Measurements from ENCODE around the gene GRM1.

GRM1 gene

GRCh38 chr6:146106532-146106931 lies 77.7 kb downstream of the GRM1 start:
- H3K9me3 ChIP-seq (ENCODE audit: insufficient read depth, low read depth, low read length), result no peaks in the 10 kb centered on the region
- H3K36me3 ChIP-seq (ENCODE audit: insufficient read depth, low read length), result no peaks in the 10 kb centered on the region
- no peaks in the 10 kb centered on the region for H4K20me1 ChIP-seq (ENCODE audit: insufficient read depth, low read length, poor library complexity, severe bottlenecking)
- no peak overlapping the region for H3K4me3 ChIP-seq (ENCODE audit: low read length, poor library complexity, severe bottlenecking)
- TF ChIP-seq EZH2phosphoT487 (IDR thresholded peaks at IDR 0.05; ENCODE audit: borderline replicate concordance) (no peak), CTCF (conservative IDR thresholded peaks at IDR 0.05; ENCODE audit: low read length) (no peak)
- H3F3A ChIP-seq (ENCODE audit: low read depth), result no peaks in the 10 kb centered on the region
- no peak overlapping the region for H3K9ac ChIP-seq (ENCODE audit: low read depth, low read length, poor library complexity, severe bottlenecking)
- H3K9me2 ChIP-seq (replicated peaks; ENCODE audit: low read depth, low read length), result no peaks in the 10 kb centered on the region
- no peak overlapping the region for H2AFZ ChIP-seq (ENCODE audit: low read length)
- no peaks in the 10 kb centered on the region for H3K79me2 ChIP-seq (ENCODE audit: insufficient read depth, low read length)
- no peak overlapping the region for H3K4me2 ChIP-seq (ENCODE audit: low read depth, low read length, poor library complexity, severe bottlenecking)
- no peaks in the 10 kb centered on the region for H3K4me1 ChIP-seq (ENCODE audit: insufficient read depth, low read length, poor library complexity, severe bottlenecking)
- no peaks in the 10 kb centered on the region for H3K27me3 ChIP-seq (ENCODE audit: insufficient read depth, low read length, poor library complexity, severe bottlenecking)

DNA sequence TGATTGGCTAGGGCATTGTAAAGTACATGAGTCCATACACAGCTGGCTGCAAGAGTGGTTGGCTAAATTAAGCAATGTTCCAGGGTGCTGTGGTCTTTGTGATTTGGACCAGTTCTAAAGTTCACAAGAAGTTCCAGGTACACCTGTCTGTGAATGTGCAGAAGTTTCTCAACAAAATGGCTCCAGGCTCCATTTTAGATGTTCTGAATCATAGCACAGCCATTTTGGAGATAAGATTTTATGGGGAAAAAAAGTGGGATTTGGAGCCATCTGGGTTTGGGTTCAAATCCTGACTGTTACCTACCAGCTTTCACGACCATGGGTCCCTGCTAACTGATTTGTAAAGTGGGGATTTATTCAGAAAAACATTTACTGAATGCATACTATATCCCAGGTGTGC lies 82.1 kb downstream of the GRM1 start:
- no peaks in the 10 kb centered on the region for H3K27me3 ChIP-seq (ENCODE audit: insufficient read depth, low read length, poor library complexity, severe bottlenecking)
- no peaks in the 10 kb centered on the region for H3K36me3 ChIP-seq (ENCODE audit: insufficient read depth, low read length)
- no peak overlapping the region for H3K4me3 ChIP-seq (ENCODE audit: low read length, poor library complexity, severe bottlenecking)
- no peaks in the 10 kb centered on the region for H4K20me1 ChIP-seq (ENCODE audit: insufficient read depth, low read length, poor library complexity, severe bottlenecking)
- H3K9me3 ChIP-seq (ENCODE audit: insufficient read depth, low read depth, low read length), result no peaks in the 10 kb centered on the region
- TF ChIP-seq CTCF (conservative IDR thresholded peaks at IDR 0.05; ENCODE audit: low read length) (no peak), EZH2phosphoT487 (IDR thresholded peaks at IDR 0.05; ENCODE audit: borderline replicate concordance) (no peak)
- H3K4me2 ChIP-seq (ENCODE audit: low read depth, low read length, poor library complexity, severe bottlenecking), result no peak overlapping the region
- H3K79me2 ChIP-seq (ENCODE audit: insufficient read depth, low read length), result no peaks in the 10 kb centered on the region
- H3F3A ChIP-seq (ENCODE audit: low read depth), result no peaks in the 10 kb centered on the region
- no peaks in the 10 kb centered on the region for H3K9me2 ChIP-seq (replicated peaks; ENCODE audit: low read depth, low read length)
- H3K9ac ChIP-seq (ENCODE audit: low read depth, low read length, poor library complexity, severe bottlenecking), result no peak overlapping the region
- H3K4me1 ChIP-seq (ENCODE audit: insufficient read depth, low read length, poor library complexity, severe bottlenecking), result no peaks in the 10 kb centered on the region
- H2AFZ ChIP-seq (ENCODE audit: low read length), result no peak overlapping the region

DNA sequence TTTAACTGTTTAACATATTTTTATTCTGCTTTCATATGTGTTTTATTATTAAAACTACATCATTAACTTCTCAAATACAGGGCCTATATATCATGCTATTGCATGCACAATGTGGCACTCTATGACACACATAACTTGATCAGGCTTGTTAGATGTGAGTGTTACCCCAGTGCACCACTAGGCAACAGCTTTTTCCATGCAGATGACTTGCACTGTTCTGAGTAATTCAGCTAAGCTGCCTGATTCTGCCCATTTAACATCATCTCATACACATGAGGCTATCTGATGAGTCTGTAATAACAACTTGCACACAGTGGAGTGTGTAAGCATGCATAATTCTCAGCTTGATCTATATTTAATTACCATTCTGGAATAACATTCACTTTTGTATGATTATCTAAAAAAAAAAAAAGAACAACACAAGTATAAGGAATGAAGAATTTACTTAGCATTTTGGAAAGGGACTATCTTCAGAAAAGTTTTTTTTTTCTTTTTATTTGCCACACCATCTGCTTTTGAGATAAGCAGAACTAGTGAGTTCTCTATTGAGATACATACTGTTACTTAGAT lies 83.1 kb downstream of the GRM1 start:
- Histone ChIP-seq H3K27me3 (ENCODE audit: insufficient read depth, low read length, poor library complexity, severe bottlenecking) (no peaks in the 10 kb centered on the region), H3K9me3 (ENCODE audit: insufficient read depth, low read depth, low read length) (no peaks in the 10 kb centered on the region), H2AFZ (ENCODE audit: low read length) (no peak overlapping the region), H3K4me1 (ENCODE audit: insufficient read depth, low read length, poor library complexity, severe bottlenecking) (no peaks in the 10 kb centered on the region), H3K36me3 (ENCODE audit: insufficient read depth, low read length) (no peaks in the 10 kb centered on the region), H3K9me2 (replicated peaks; ENCODE audit: low read depth, low read length) (no peaks in the 10 kb centered on the region), H3K4me3 (ENCODE audit: low read length, poor library complexity, severe bottlenecking) (no peak overlapping the region), H3F3A (ENCODE audit: low read depth) (no peaks in the 10 kb centered on the region), H3K4me2 (ENCODE audit: low read depth, low read length, poor library complexity, severe bottlenecking) (no peak overlapping the region), H3K79me2 (ENCODE audit: insufficient read depth, low read length) (no peaks in the 10 kb centered on the region), H3K9ac (ENCODE audit: low read depth, low read length, poor library complexity, severe bottlenecking) (no peak overlapping the region), H4K20me1 (ENCODE audit: insufficient read depth, low read length, poor library complexity, severe bottlenecking) (no peaks in the 10 kb centered on the region)
- TF ChIP-seq EZH2phosphoT487 (IDR thresholded peaks at IDR 0.05; ENCODE audit: borderline replicate concordance) (no peak), CTCF (conservative IDR thresholded peaks at IDR 0.05; ENCODE audit: low read length) (no peak; the same call in 1 of the 2 replicates)

All from Loucy (cell line).